GM13976 (cell line): ENCODE measurements around the gene NAA38.

ENCODE experiments used
- DNase-seq: peaks from one replicate; pipeline ENCODE4 v3.0.0; 2012; ENCODE audit warnings: low spot score
- CTCF ChIP-seq: IDR thresholded peaks from 2 replicates; pipeline ENCODE4 v1.5.1; 2012; ENCODE audit warnings: borderline replicate concordance, mild to moderate bottlenecking; ENCODE audit not compliant: insufficient read depth; ENCODE audit errors: extremely low read depth, missing control alignments, control extremely low read depth
- in situ Hi-C: fragments of 300-500 bp; cut with MboI; formaldehyde crosslinking; loops from one replicate; pipeline ENCODE4 v1.12.0; 2022; ENCODE audit warnings: low sequenced_read_pairs, mixed read lengths, inconsistent platforms; ENCODE audit not compliant: unreplicated experiment

The NAA38 gene

GRCh38 chr17:7851438-7852261, 5.7 kb downstream of the NAA38 start:
- peak; percentile 92 for TF ChIP-seq CTCF
- in situ Hi-C loops: no loop called here
- DNase-seq: peak; percentile 93

GRCh38 chr17:7850701-7851437, 6.5 kb downstream of the NAA38 start:
- no peak for TF ChIP-seq CTCF
- in situ Hi-C loops: no loop called here
- no peak for DNase-seq

GRCh38 chr17:7849751-7850504, 7.4 kb downstream of the NAA38 start:
- DNase-seq: no peak
- in situ Hi-C loops: no loop called here
- no peak for TF ChIP-seq CTCF

- in situ Hi-C loops: no loop called here
- TF ChIP-seq CTCF: no peak
- DNase-seq: no peak
Observed at GRCh38 chr17:7849130-7849750, 8.1 kb downstream of the NAA38 start.

- no peak for TF ChIP-seq CTCF
- in situ Hi-C loops: no loop called here
- DNase-seq: no peak
Observed at GRCh38 chr17:7848739-7849129, 8.6 kb downstream of the NAA38 start.

- in situ Hi-C loops: no loop called here
- DNase-seq: no peak
- TF ChIP-seq CTCF: no peak
Observed at GRCh38 chr17:7848131-7848579, 9.2 kb downstream of the NAA38 start.
